Mammary epithelial cell (primary cell): ENCODE results near the gene VAV2.

Experiments
- CTCF ChIP-seq, 2 donors: IDR thresholded peaks in 1 of 2; conservative IDR thresholded peaks in 1 of 2; 2 replicates each; pipeline ENCODE4 v1.5.1; 2011 to 2012; ENCODE audit warnings: inconsistent platforms in 2 of 2, low read length in 2 of 2, mild to moderate bottlenecking in 2 of 2, control low read depth in 1 of 2, low read depth in 1 of 2; ENCODE audit not compliant: insufficient read depth in 1 of 2; ENCODE audit errors: extremely low read depth in 1 of 2
- EZH2 ChIP-seq: IDR thresholded peaks from 2 replicates; pipeline ENCODE4 v1.6.1; 2012; ENCODE audit warnings: low read length, inconsistent platforms, borderline replicate concordance

- TF ChIP-seq CTCF (conservative IDR thresholded peaks at IDR 0.05 in 1 of 2, IDR thresholded peaks at IDR 0.05 in 1 of 2; ENCODE audit: extremely low read depth in 1 of 2, insufficient read depth in 1 of 2, low read depth in 1 of 2, low read length in 2 of 2) (no peak), EZH2 (no peak)
These were observed 76.0 kb downstream of the VAV2 start for GRCh38 chr9:133916159-133916541.
